WERI-Rb-1 (cell line): ENCODE data around the gene CERS2.

Source experiments
- DNase-seq: peaks from one replicate; pipeline ENCODE4 v3.0.0-alpha.2; 2020
- H3K27ac ChIP-seq: fragments of 250-450 bp; sonication (Bioruptor Pico); 2 replicates; pipeline ENCODE4 v1.5.1; 2020; ENCODE audit warnings: mild to moderate bottlenecking, moderate library complexity
- H3K27me3 ChIP-seq: fragments of 250-450 bp; sonication (Bioruptor Pico); 2 replicates; pipeline ENCODE4 v1.5.1; 2021; ENCODE audit warnings: mild to moderate bottlenecking, low read depth, moderate library complexity; ENCODE audit not compliant: insufficient read depth, severe bottlenecking
- H3K36me3 ChIP-seq: fragments of 250-450 bp; sonication (Bioruptor Pico); 2 replicates; pipeline ENCODE4 v1.5.1; 2020; ENCODE audit warnings: mild to moderate bottlenecking, moderate library complexity
- H3K4me3 ChIP-seq: 2 replicates; pipeline ENCODE4 v1.5.1; 2011; ENCODE audit warnings: low read depth, mild to moderate bottlenecking, control low read depth, low read length
- H3K9me3 ChIP-seq: fragments of 250-450 bp; sonication (Bioruptor Pico); 2 replicates; pipeline ENCODE4 v1.5.1; 2021; ENCODE audit warnings: mild to moderate bottlenecking, moderate library complexity; ENCODE audit not compliant: severe bottlenecking
- CTCF ChIP-seq: IDR thresholded peaks from 2 replicates; pipeline ENCODE4 v1.5.1; 2011; ENCODE audit warnings: low read depth, mild to moderate bottlenecking, control low read depth, inconsistent platforms, low read length

Gene CERS2

GRCh38 chr1:150963321-150964163 is 11.1 kb downstream of the CERS2 start:
- peaks cover 94% of the 10 kb centered on the region for H3K36me3 ChIP-seq
- DNase-seq = no peak
- H3K27me3 ChIP-seq = no peaks in the 10 kb centered on the region
- peak overlapping the region; percentile 81 for H3K27ac ChIP-seq
- no peak for TF ChIP-seq CTCF
- no peak overlapping the region for H3K4me3 ChIP-seq
- no peaks in the 10 kb centered on the region for H3K9me3 ChIP-seq

- Histone ChIP-seq H3K9me3 (no peaks in the 10 kb centered on the region), H3K27ac (peak overlapping the region; percentile 81), H3K4me3 (no peak overlapping the region), H3K27me3 (no peaks in the 10 kb centered on the region), H3K36me3 (peaks cover 91% of the 10 kb centered on the region)
- DNase-seq = peak; percentile 94
- no peak for TF ChIP-seq CTCF
These were observed 12.9 kb downstream of the CERS2 start for GRCh38 chr1:150961756-150962155.

GRCh38 chr1:150960646-150961045 is 14.0 kb downstream of the CERS2 start:
- DNase-seq = no peak
- Histone ChIP-seq H3K4me3 (no peak overlapping the region), H3K27ac (peak overlapping the region; percentile 81), H3K9me3 (no peaks in the 10 kb centered on the region), H3K36me3 (peaks cover 88% of the 10 kb centered on the region), H3K27me3 (no peaks in the 10 kb centered on the region)
- TF ChIP-seq CTCF = no peak

GRCh38 chr1:150957666-150958065 is 17.0 kb downstream of the CERS2 start:
- no peak for TF ChIP-seq CTCF
- H3K27ac ChIP-seq = no peak overlapping the region
- peaks cover 88% of the 10 kb centered on the region for H3K36me3 ChIP-seq
- no peak for DNase-seq
- no peaks in the 10 kb centered on the region for H3K9me3 ChIP-seq
- no peak overlapping the region for H3K4me3 ChIP-seq
- no peaks in the 10 kb centered on the region for H3K27me3 ChIP-seq

GRCh38 chr1:150955280-150955679 is 19.4 kb downstream of the CERS2 start:
- Histone ChIP-seq H3K27ac (peak overlapping the region; percentile 27), H3K36me3 (peaks cover 94% of the 10 kb centered on the region)
- DNase-seq = no peak

More at GRCh38 chr1:150955280-150955679, 19.4 kb downstream of the CERS2 start:
- H3K4me3 ChIP-seq = no peak overlapping the region
- no peaks in the 10 kb centered on the region for H3K27me3 ChIP-seq
- no peaks in the 10 kb centered on the region for H3K9me3 ChIP-seq
- no peak for TF ChIP-seq CTCF
